Eye (tissue), 1 donor: ENCODE measurements around the gene OR13A1.
"Not testable (repeated sequence)": the region's sequence is repeated elsewhere in the genome, so short reads cannot be mapped to it uniquely, and the experiment has no call there.

Source experiments
- DNase-seq: peaks from one replicate; pipeline ENCODE4 v3.0.0-alpha.2; 2015

Gene OR13A1

GRCh38 chr10:45315508-45315907 lies at the start of gene OR13A1:
Gene OR13A1 (minus strand): TSS chr10:45315608. CDS start chr10:45304422, 11,186 bp downstream.
- DNase-seq = no peak

GRCh38 chr10:45361983-45362799 lies 46.8 kb upstream of the OR13A1 start:
- not testable (repeated sequence) for DNase-seq

- not testable (repeated sequence) for DNase-seq
Observed at GRCh38 chr10:45358961-45359360, 43.6 kb upstream of the OR13A1 start.

- no peak for DNase-seq
Observed at GRCh38 chr10:45355494-45355893, 40.1 kb upstream of the OR13A1 start.

GRCh38 chr10:45354261-45354660 lies 38.9 kb upstream of the OR13A1 start:
- no peak for DNase-seq

- DNase-seq = no peak
Observed at GRCh38 chr10:45353186-45353585, 37.8 kb upstream of the OR13A1 start.

GRCh38 chr10:45348196-45348765 lies 32.9 kb upstream of the OR13A1 start:
- DNase-seq = not testable (repeated sequence)

- DNase-seq = not testable (repeated sequence)
Observed at GRCh38 chr10:45347464-45347863, 32.1 kb upstream of the OR13A1 start.

GRCh38 chr10:45346652-45347335 lies 31.4 kb upstream of the OR13A1 start:
- DNase-seq = not testable (repeated sequence)

GRCh38 chr10:45340420-45340819 lies 25.0 kb upstream of the OR13A1 start:
- not testable (repeated sequence) for DNase-seq

GRCh38 chr10:45339894-45340293 lies 24.5 kb upstream of the OR13A1 start:
- no peak for DNase-seq

GRCh38 chr10:45331824-45332223 lies 16.4 kb upstream of the OR13A1 start:
- DNase-seq = not testable (repeated sequence)

- DNase-seq = not testable (repeated sequence)
Observed at GRCh38 chr10:45326864-45327263, 11.5 kb upstream of the OR13A1 start.

- DNase-seq = no peak
Observed at GRCh38 chr10:45325116-45325515, 9.7 kb upstream of the OR13A1 start.

GRCh38 chr10:45319702-45320101 lies 4.3 kb upstream of the OR13A1 start:
- no peak for DNase-seq

GRCh38 chr10:45313264-45313873 lies 2.0 kb downstream of the OR13A1 start:
- no peak for DNase-seq

- no peak for DNase-seq
Observed at GRCh38 chr10:45308707-45309106, 6.7 kb downstream of the OR13A1 start.

- DNase-seq = peak; percentile 77
Observed at GRCh38 chr10:45302573-45302972, 12.8 kb downstream of the OR13A1 start.

- not testable (repeated sequence) for DNase-seq
Observed at GRCh38 chr10:45298341-45298955, 17.0 kb downstream of the OR13A1 start.

- DNase-seq = no peak
Observed at GRCh38 chr10:45294681-45295080, 20.7 kb downstream of the OR13A1 start.

- DNase-seq = no peak
Observed at GRCh38 chr10:45286980-45287379, 28.4 kb downstream of the OR13A1 start.

- DNase-seq = no peak
Observed at GRCh38 chr10:45282061-45282460, 33.3 kb downstream of the OR13A1 start.
